Activated CD4-positive, alpha-beta T cell treated with anti-CD3 and anti-CD28 coated beads, Interleukin-2, Interleukin-6, amounts not matched to agents 100 ng/mL and 50 ng/mL, durations not matched to agents 16 hours and 8 hours (primary cell): ENCODE measurements around the gene GPR150.
A peak's percentile ranks its signal among the peaks of the same experiment; 100 is the strongest.

Experiments
- DNase-seq: peaks from one replicate; pipeline ENCODE4 v3.0.0-alpha.2; 2020

The GPR150 gene

DNA sequence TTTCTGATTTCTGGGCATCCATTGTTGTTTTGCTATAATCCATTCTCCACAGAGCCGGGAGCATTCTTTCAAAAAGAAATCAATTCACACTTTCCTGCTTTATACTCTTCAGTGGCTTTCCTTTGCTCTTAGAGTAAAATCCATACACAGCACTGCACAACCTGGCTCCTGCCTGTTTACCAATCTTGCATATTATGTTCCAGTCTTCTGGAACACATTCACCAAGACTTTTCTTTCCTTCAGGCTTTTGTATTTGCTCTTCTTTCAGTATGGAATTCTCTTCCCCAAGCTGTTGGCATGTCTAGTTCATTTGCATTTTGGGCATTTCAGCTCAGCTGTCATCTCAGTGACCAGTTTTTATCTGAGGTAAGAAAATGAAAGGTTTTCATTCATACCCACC lies 33.0 kb downstream of the GPR150 start:
- no peak for DNase-seq

DNA sequence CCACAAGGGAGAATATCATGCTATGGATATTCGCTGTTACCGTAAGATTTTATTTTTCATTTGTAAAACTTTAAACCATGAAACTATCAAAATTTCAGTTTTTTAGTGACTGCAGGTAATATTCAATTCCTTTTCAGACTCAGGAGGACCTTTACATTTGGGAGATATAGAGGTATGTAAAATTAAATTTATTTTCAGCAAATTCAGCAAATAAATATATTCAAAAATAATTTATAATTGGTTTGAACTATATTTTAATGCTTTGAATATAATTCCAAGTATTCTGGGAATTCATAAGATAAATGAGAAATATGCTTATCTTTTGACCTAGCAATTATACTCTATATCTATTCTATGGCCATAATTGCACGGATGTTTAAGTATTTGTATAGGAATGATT lies 34.3 kb downstream of the GPR150 start:
- no peak for DNase-seq

DNA sequence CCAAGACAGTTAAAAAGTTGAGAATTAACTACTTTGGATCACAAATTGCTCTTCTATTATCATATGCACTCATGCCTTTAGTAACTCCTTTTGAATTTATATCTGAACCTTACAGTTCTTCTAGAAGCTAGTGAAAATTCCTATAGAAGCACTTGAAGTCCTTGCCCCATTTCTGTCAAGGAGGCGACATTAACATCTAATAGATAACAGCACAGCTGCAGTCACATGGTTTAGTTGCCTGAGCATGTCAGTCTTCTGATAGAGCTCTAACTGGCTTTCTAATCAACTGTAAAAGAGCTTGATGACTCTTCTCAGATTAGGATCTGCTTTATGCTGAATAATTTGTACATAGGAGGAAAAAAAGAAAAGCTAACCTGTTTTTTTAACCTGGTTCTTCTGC lies 35.7 kb downstream of the GPR150 start:
- no peak for DNase-seq

- DNase-seq: no peak
Measured at GRCh38 chr5:95660060-95660459, 40.2 kb downstream of the GPR150 start.

DNA sequence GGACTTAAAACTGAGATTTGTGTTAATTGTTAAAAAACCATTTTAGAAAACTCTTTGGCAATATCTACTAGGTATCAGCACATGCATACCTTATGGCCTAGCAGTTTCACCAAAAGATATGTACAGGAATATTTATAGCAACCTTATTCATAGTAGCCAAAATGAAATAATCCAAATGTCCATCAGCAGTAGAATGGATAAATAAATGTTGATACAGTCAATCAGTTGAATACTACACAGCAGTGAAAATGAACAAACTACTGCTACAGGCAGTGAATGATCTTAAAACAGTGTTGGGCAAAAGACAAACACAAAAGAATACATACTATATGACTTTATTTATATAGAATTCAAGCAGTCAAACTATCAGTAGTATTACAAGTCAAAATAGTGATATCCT lies 43.1 kb downstream of the GPR150 start:
- DNase-seq: no peak

- peak; percentile 45 for DNase-seq
Measured at GRCh38 chr5:95664204-95664786, 44.4 kb downstream of the GPR150 start.

GRCh38 chr5:95667061-95667618 lies 47.3 kb downstream of the GPR150 start:
- DNase-seq: no peak

- DNase-seq: no peak
Measured at GRCh38 chr5:95667678-95668077, 47.8 kb downstream of the GPR150 start.

DNA sequence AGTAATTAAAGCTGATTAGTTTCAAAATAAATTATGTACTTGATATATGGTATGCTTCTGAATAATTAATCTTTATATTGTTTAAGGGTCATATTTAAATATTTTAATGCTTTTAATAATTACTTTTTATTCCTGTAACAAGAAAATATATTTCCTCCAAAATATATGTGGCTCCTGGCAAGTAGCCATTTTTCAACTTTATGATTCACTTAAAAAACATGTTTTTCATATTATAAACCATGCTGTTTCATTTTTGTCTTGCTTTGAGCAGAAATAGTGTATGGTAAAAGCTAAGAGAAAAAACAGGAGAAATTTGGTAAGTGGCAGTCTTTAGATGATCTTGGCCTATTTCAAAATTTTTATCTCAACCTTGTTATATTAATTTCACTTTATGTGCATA lies 48.3 kb downstream of the GPR150 start:
- no peak for DNase-seq

DNA sequence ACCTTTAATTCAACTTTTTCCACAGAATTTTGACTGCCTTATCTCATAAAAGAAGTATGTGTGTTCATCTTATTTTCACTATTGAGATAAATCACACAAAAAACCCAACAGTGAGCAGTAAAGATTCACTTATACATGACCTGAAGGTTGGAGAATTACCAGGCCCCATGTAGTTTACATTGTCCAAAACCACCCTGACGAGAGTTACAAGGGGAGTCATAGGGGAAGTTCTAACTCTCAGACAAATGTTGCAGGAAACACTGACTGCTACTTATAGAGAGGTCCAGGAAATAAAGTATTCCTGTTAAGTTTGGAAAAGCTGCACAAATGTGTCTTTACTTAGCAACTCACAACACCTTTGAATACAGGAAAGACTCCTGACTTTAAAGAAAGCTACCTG lies 48.8 kb downstream of the GPR150 start:
- DNase-seq: no peak

GRCh38 chr5:95669540-95669939 lies 49.7 kb downstream of the GPR150 start:
- DNase-seq: no peak

GRCh38 chr5:95669985-95670384 lies 50.1 kb downstream of the GPR150 start:
- DNase-seq: no peak

DNA sequence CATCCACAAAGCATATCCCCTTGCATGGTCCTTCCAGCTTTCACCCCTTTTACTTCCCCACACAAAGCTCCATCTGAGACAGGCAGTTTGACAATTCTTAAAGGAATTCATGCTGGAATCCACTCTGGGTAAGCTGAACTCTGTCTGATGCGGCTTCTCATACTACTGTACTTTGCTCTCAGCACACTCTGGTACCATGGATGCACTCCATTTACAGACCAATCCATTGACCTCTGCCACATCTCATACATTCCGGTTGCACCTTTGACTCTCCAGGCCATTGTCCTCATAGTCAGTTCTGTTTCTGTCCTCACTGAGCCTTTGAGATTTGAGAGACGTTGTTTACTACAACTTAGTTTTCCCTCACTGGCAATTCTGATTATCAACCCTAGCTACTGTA lies 50.7 kb downstream of the GPR150 start:
- no peak for DNase-seq
